Naive B cell (primary cell): ENCODE data around the gene IL1RAPL2. TPM values are rescaled to one million over a fixed set of nuclear protein-coding genes. Genes with fewer than 3 reads are reported as not detected.
"Not testable (repeated sequence)": the region's sequence is repeated elsewhere in the genome, so short reads cannot be mapped to it uniquely, and the experiment has no call there.

Source experiments
- ATAC-seq, 2 donors: fragments of 150-1000 bp; cut with Tn5 transposase; 2 replicates each; pipeline ENCODE4 v1.10.0; 2021; ENCODE audit warnings: low read depth in 2 of 2, mild to moderate bottlenecking in 2 of 2, moderate library complexity in 2 of 2
- DNase-seq: peaks from one replicate; pipeline ENCODE4 v3.0.0; 2022
- H3K27ac Mint-ChIP-seq, 6 donors: one replicate each; pipeline ENCODE4 v1.8.0; 2020 to 2022; ENCODE audit warnings: mild to moderate bottlenecking in 6 of 6, mixed read lengths in 6 of 6, moderate library complexity in 5 of 6, inconsistent platforms in 2 of 6
- H3K27me3 Mint-ChIP-seq, 3 donors: one replicate each; pipeline ENCODE4 v1.8.0; 2021 to 2022; ENCODE audit warnings: mixed read lengths in 3 of 3, mild to moderate bottlenecking in 1 of 3
- H3K36me3 Mint-ChIP-seq, 2 donors: one replicate each; pipeline ENCODE4 v1.8.0; 2020 to 2022; ENCODE audit warnings: mixed read lengths in 2 of 2, inconsistent platforms in 1 of 2, mild to moderate bottlenecking in 1 of 2
- H3K4me1 Mint-ChIP-seq, 3 donors: one replicate each; pipeline ENCODE4 v1.8.0; 2020 to 2022; ENCODE audit warnings: mixed read lengths in 3 of 3, inconsistent platforms in 1 of 3, mild to moderate bottlenecking in 1 of 3, moderate library complexity in 1 of 3
- H3K4me3 Mint-ChIP-seq, 8 donors: one replicate each; pipeline ENCODE4 v1.8.0; 2020 to 2022; ENCODE audit warnings: mild to moderate bottlenecking in 8 of 8, mixed read lengths in 8 of 8, moderate library complexity in 8 of 8, inconsistent platforms in 2 of 8
- H3K9me3 Mint-ChIP-seq, 7 donors: one replicate each; pipeline ENCODE4 v1.8.0; 2020 to 2022; ENCODE audit warnings: mixed read lengths in 7 of 7, mild to moderate bottlenecking in 5 of 7, inconsistent platforms in 2 of 7, moderate library complexity in 1 of 7
- polyA plus RNA-seq, 6 donors: library from polyadenylated mRNA; unstranded; fragments of 300-500 nt; fragmentation: Illumina TruSeq; gene quantifications; one replicate each; pipeline ENCODE4 v1.2.3, GENCODE V29; 2021; ENCODE audit warnings: low read depth in 6 of 6

Gene IL1RAPL2
- polyA plus RNA-seq, 6 donors from 2014 or later: not detected

- no peaks in the 10 kb centered on the region for H3K36me3 Mint-ChIP-seq
- no peaks in the 10 kb centered on the region for H3K27me3 Mint-ChIP-seq
- H3K27ac Mint-ChIP-seq: no peak overlapping the region
- no peak overlapping the region for H3K4me3 Mint-ChIP-seq
- peaks cover 0 to 13% (median 0%) of the 10 kb centered on the region in 7 donors for H3K9me3 Mint-ChIP-seq
- no peaks in the 10 kb centered on the region for H3K4me1 Mint-ChIP-seq
- DNase-seq (no peak), ATAC-seq (no peak)
Measured at GRCh38 chrX:104806346-104806745, 240.3 kb downstream of the IL1RAPL2 start.

- H3K9me3 Mint-ChIP-seq: peaks cover 0 to 6% (median 2%) of the 10 kb centered on the region in 7 donors
- no peak overlapping the region for H3K4me3 Mint-ChIP-seq
- no peak overlapping the region for H3K27ac Mint-ChIP-seq
- H3K4me1 Mint-ChIP-seq: no peaks in the 10 kb centered on the region
- DNase-seq (no peak), ATAC-seq (no peak)
- no peaks in the 10 kb centered on the region for H3K36me3 Mint-ChIP-seq
- no peaks in the 10 kb centered on the region for H3K27me3 Mint-ChIP-seq
Measured at GRCh38 chrX:104833401-104833800, 267.4 kb downstream of the IL1RAPL2 start.

- no peaks in the 10 kb centered on the region for H3K4me1 Mint-ChIP-seq
- peaks cover 0 to 18% (median 5%) of the 10 kb centered on the region in 7 donors for H3K9me3 Mint-ChIP-seq
- DNase-seq (no peak), ATAC-seq (no peak)
- no peak overlapping the region for H3K27ac Mint-ChIP-seq
- H3K27me3 Mint-ChIP-seq: no peaks in the 10 kb centered on the region
- H3K36me3 Mint-ChIP-seq: no peaks in the 10 kb centered on the region
- no peak overlapping the region for H3K4me3 Mint-ChIP-seq
Measured at GRCh38 chrX:104842646-104843045, 276.6 kb downstream of the IL1RAPL2 start.

- Mint-ChIP-seq H3K4me3 (no peak overlapping the region), H3K27ac (no peak overlapping the region), H3K4me1 (no peaks in the 10 kb centered on the region), H3K27me3 (peaks cover 0 to 8% (median 0%) of the 10 kb centered on the region in 3 donors), H3K36me3 (no peaks in the 10 kb centered on the region), H3K9me3 (peaks cover 0 to 5% (median 0%) of the 10 kb centered on the region in 7 donors)
- ATAC-seq: no peak
- DNase-seq: no peak
Measured at GRCh38 chrX:104852241-104852640, 286.2 kb downstream of the IL1RAPL2 start.

- Mint-ChIP-seq H3K4me3 (no peak overlapping the region), H3K4me1 (no peaks in the 10 kb centered on the region), H3K27me3 (peaks cover 0 to 8% (median 0%) of the 10 kb centered on the region in 3 donors), H3K27ac (no peak overlapping the region), H3K36me3 (no peaks in the 10 kb centered on the region), H3K9me3 (peaks cover 0 to 5% (median 0%) of the 10 kb centered on the region in 7 donors)
- DNase-seq (no peak), ATAC-seq (no peak)
Measured at GRCh38 chrX:104854188-104854587, 288.2 kb downstream of the IL1RAPL2 start.

- peaks cover 0 to 5% (median 0%) of the 10 kb centered on the region in 7 donors for H3K9me3 Mint-ChIP-seq
- H3K27ac Mint-ChIP-seq: no peak overlapping the region
- no peak overlapping the region for H3K4me3 Mint-ChIP-seq
- H3K27me3 Mint-ChIP-seq: peaks cover 0 to 8% (median 0%) of the 10 kb centered on the region in 3 donors
- H3K36me3 Mint-ChIP-seq: no peaks in the 10 kb centered on the region
- no peak for DNase-seq
- ATAC-seq: no peak
- no peaks in the 10 kb centered on the region for H3K4me1 Mint-ChIP-seq
Measured at GRCh38 chrX:104854790-104855340, 288.9 kb downstream of the IL1RAPL2 start.

GRCh38 chrX:104863466-104863865, 297.5 kb downstream of the IL1RAPL2 start:
- no peaks in the 10 kb centered on the region for H3K27me3 Mint-ChIP-seq
- H3K27ac Mint-ChIP-seq: no peak overlapping the region
- no peak overlapping the region for H3K4me3 Mint-ChIP-seq
- DNase-seq: no peak
- no peaks in the 10 kb centered on the region for H3K36me3 Mint-ChIP-seq
- H3K9me3 Mint-ChIP-seq: peaks cover 0 to 3% (median 0%) of the 10 kb centered on the region in 7 donors
- H3K4me1 Mint-ChIP-seq: no peaks in the 10 kb centered on the region
- no peak for ATAC-seq

GRCh38 chrX:104864296-104864695, 298.3 kb downstream of the IL1RAPL2 start:
- Mint-ChIP-seq H3K9me3 (peaks cover 0 to 3% (median 0%) of the 10 kb centered on the region in 7 donors), H3K27ac (no peak overlapping the region), H3K4me1 (no peaks in the 10 kb centered on the region), H3K4me3 (no peak overlapping the region), H3K36me3 (no peaks in the 10 kb centered on the region), H3K27me3 (no peaks in the 10 kb centered on the region)
- ATAC-seq (no peak), DNase-seq (no peak)

GRCh38 chrX:104877504-104877903, 311.5 kb downstream of the IL1RAPL2 start:
- no peak overlapping the region for H3K4me3 Mint-ChIP-seq
- no peak overlapping the region for H3K27ac Mint-ChIP-seq
- no peaks in the 10 kb centered on the region for H3K9me3 Mint-ChIP-seq
- no peak for ATAC-seq
- DNase-seq: no peak
- no peaks in the 10 kb centered on the region for H3K36me3 Mint-ChIP-seq
- H3K4me1 Mint-ChIP-seq: no peaks in the 10 kb centered on the region
- peaks cover 0 to 4% (median 0%) of the 10 kb centered on the region in 3 donors for H3K27me3 Mint-ChIP-seq

- Mint-ChIP-seq H3K4me3 (no peak overlapping the region), H3K4me1 (no peaks in the 10 kb centered on the region), H3K27ac (no peak overlapping the region), H3K9me3 (peaks cover 0 to 3% (median 0%) of the 10 kb centered on the region in 7 donors), H3K27me3 (no peaks in the 10 kb centered on the region), H3K36me3 (no peaks in the 10 kb centered on the region)
- no peak for DNase-seq
- no peak for ATAC-seq
Measured at GRCh38 chrX:104902070-104902469, 336.1 kb downstream of the IL1RAPL2 start.

GRCh38 chrX:104909694-104910093, 343.7 kb downstream of the IL1RAPL2 start:
- H3K4me3 Mint-ChIP-seq: peak overlapping the region; percentile 18 to 83 (median 77)
- H3K9me3 Mint-ChIP-seq, H3K27ac Mint-ChIP-seq, H3K36me3 Mint-ChIP-seq, H3K27me3 Mint-ChIP-seq, ATAC-seq, H3K4me1 Mint-ChIP-seq, DNase-seq: not testable (repeated sequence)

GRCh38 chrX:104913348-104913747, 347.3 kb downstream of the IL1RAPL2 start:
- Mint-ChIP-seq H3K9me3 (peaks cover 0 to 4% (median 0%) of the 10 kb centered on the region in 7 donors), H3K27ac (no peak overlapping the region), H3K27me3 (no peaks in the 10 kb centered on the region), H3K4me3 (no peak overlapping the region), H3K4me1 (no peaks in the 10 kb centered on the region), H3K36me3 (no peaks in the 10 kb centered on the region)
- DNase-seq (no peak), ATAC-seq (no peak)

GRCh38 chrX:104914686-104915085, 348.7 kb downstream of the IL1RAPL2 start:
- H3K9me3 Mint-ChIP-seq, H3K27me3 Mint-ChIP-seq, DNase-seq, H3K27ac Mint-ChIP-seq, H3K36me3 Mint-ChIP-seq, ATAC-seq, H3K4me3 Mint-ChIP-seq, H3K4me1 Mint-ChIP-seq: not testable (repeated sequence)

GRCh38 chrX:104918122-104918521, 352.1 kb downstream of the IL1RAPL2 start:
- Mint-ChIP-seq H3K27ac (peak overlapping the region in 1 of 6 donors; percentile 24), H3K4me3 (no peak overlapping the region), H3K27me3 (peaks cover 0 to 4% (median 0%) of the 10 kb centered on the region in 3 donors), H3K4me1 (no peaks in the 10 kb centered on the region), H3K9me3 (peaks cover 0 to 2% (median 0%) of the 10 kb centered on the region in 7 donors), H3K36me3 (no peaks in the 10 kb centered on the region)
- ATAC-seq (no peak), DNase-seq (no peak)
